ENCODE data around the gene LRP10. TPM values are rescaled to one million over a fixed set of nuclear protein-coding genes. Genes with fewer than 3 reads are reported as not detected.
A peak's percentile ranks its signal among the peaks of the same experiment; 100 is the strongest.

The LRP10 gene, protein sequence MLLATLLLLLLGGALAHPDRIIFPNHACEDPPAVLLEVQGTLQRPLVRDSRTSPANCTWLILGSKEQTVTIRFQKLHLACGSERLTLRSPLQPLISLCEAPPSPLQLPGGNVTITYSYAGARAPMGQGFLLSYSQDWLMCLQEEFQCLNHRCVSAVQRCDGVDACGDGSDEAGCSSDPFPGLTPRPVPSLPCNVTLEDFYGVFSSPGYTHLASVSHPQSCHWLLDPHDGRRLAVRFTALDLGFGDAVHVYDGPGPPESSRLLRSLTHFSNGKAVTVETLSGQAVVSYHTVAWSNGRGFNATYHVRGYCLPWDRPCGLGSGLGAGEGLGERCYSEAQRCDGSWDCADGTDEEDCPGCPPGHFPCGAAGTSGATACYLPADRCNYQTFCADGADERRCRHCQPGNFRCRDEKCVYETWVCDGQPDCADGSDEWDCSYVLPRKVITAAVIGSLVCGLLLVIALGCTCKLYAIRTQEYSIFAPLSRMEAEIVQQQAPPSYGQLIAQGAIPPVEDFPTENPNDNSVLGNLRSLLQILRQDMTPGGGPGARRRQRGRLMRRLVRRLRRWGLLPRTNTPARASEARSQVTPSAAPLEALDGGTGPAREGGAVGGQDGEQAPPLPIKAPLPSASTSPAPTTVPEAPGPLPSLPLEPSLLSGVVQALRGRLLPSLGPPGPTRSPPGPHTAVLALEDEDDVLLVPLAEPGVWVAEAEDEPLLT
- total RNA-seq (99.7 and 104 TPM in 2 replicates), polyA plus RNA-seq (79.2 and 120 TPM in 2 replicates), polyA minus RNA-seq (75.1 and 91.0 TPM in 2 replicates)
- total RNA-seq (2013) = 36.0 TPM

DNA sequence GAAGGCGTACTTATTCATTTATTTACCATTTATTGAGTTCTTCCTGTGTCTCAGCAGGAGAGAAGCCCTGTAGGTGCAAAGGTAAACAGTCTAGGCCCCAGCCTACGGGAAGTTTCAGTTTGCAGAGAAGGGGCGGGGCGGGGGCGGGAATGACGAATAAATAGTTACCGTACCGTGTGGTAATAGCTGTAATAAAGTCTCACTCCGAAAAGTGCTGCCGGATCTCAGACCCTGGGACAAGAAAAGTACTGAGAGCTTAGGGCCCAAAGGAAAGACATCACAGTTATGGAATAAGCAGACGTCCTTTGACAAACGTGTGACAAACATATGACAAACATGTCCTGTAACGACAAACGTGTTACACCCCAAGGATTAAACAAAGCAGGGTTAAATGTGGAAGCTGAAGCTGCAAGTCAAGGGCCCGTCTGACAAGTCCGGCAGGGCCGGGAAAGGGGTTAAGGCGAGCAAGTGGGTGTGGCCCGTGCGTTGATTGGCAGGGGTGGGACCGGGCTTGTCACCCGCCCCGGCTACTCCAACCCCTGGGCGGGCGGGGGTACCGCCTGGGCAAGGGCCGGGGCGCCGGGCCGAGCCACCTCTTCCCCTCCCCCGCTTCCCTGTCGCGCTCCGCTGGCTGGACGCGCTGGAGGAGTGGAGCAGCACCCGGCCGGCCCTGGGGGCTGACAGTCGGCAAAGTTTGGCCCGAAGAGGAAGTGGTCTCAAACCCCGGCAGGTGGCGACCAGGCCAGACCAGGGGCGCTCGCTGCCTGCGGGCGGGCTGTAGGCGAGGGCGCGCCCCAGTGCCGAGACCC is at the start of gene LRP10:
LRP10 (plus strand) TSS at position 517 of the 809 bp plus-strand sequence. CDS start 564 bp downstream, outside the sequence.
- Histone ChIP-seq H3K4me3 (ENCODE audit: control extremely low read depth in 1 of 5, extremely low read depth in 1 of 5, insufficient read depth in 1 of 5, low read depth in 2 of 5, low read length in 4 of 5) (peak within 1 kb of the TSS; percentile 83 to 97 (median 92)), H3K9ac (ENCODE audit: low read length) (peak within 1 kb of the TSS; percentile 96), H3K79me2 (ENCODE audit: control insufficient read depth, insufficient read depth, low read length) (peaks cover 42% of the 10 kb centered on the region), H3K27me3 (replicated peaks in 1 of 4; ENCODE audit: control extremely low read depth in 1 of 4, control insufficient read depth in 3 of 4, insufficient read depth in 4 of 4, low read length in 3 of 4) (no peaks in the 10 kb centered on the region), H3K4me1 (ENCODE audit: control insufficient read depth in 2 of 2, insufficient read depth in 2 of 2, low read length in 2 of 2) (peaks cover 19 to 35% of the 10 kb centered on the region in 2 donors), H3K36me3 (replicated peaks in 1 of 2; ENCODE audit: control extremely low read depth in 1 of 2, control insufficient read depth in 1 of 2, extremely low read depth in 1 of 2, insufficient read depth in 2 of 2, low read length in 1 of 2) (peaks cover 2 to 35% of the 10 kb centered on the region in 2 experiments), H3K9me3 (ENCODE audit: control extremely low read depth in 1 of 3, control insufficient read depth in 2 of 3, insufficient read depth in 1 of 3, low read length in 2 of 3) (no peaks in the 10 kb centered on the region), H3K27ac (ENCODE audit: low read length in 2 of 2) (peak within 1 kb of the TSS; percentile 84 to 88), H4K20me1 (ENCODE audit: control insufficient read depth, insufficient read depth, low read length, poor library complexity, severe bottlenecking) (peaks cover 31% of the 10 kb centered on the region), H2AFZ (ENCODE audit: insufficient read depth, low read depth, low read length, poor library complexity, severe bottlenecking) (peak within 1 kb of the TSS; percentile 76), H3K4me2 (replicated peaks; ENCODE audit: low read depth, low read length, poor library complexity, severe bottlenecking) (peak within 1 kb of the TSS; percentile 85)
- intact Hi-C loops (cut with micrococcal nuclease) = loop anchor here (1.0 to 5.0 kb wide), 10 partner anchors 17 to 315 kb away; partner anchors contain the start of genes AJUBA, DAD1 and RBM23
- POLR2A ChIA-PET = interaction anchor here (0.6 to 4.6 kb wide), 13 partner anchors 10 to 117 kb away, joined by 3 to 61 read pairs (median 4); partner anchors contain the start of genes OXA1L and REM2
- Mint-ChIP-seq H3K4me1 (peaks cover 34% of the 10 kb centered on the region), H3K9me3 (ENCODE audit: insufficient read depth) (no peaks in the 10 kb centered on the region), H3K27me3 (no peaks in the 10 kb centered on the region), H3K27ac (peak within 1 kb of the TSS; percentile 98), H3K4me3 (peak within 1 kb of the TSS; percentile 96)
- ATAC-seq (ENCODE audit: low read depth) (peak; percentile 81), DNase-seq (peak; percentile 88)
- WGBS (ENCODE audit: insufficient coverage) = under 1% methylated on average over 48 of the region's 50 CpGs
- CTCF ChIA-PET = interaction anchor here (0.5 to 7.9 kb wide), 30 partner anchors 9 to 486 kb away, joined by 3 to 111 read pairs (median 6); partner anchors contain the start of genes AJUBA, CDH24, DAD1 and HAUS4
- TF ChIP-seq EZH2 (IDR thresholded peaks at IDR 0.05; ENCODE audit: borderline replicate concordance, insufficient read depth, low read depth, low read length, poor library complexity, severe bottlenecking) = no peak
- TF ChIP-seq, protein P1, sequence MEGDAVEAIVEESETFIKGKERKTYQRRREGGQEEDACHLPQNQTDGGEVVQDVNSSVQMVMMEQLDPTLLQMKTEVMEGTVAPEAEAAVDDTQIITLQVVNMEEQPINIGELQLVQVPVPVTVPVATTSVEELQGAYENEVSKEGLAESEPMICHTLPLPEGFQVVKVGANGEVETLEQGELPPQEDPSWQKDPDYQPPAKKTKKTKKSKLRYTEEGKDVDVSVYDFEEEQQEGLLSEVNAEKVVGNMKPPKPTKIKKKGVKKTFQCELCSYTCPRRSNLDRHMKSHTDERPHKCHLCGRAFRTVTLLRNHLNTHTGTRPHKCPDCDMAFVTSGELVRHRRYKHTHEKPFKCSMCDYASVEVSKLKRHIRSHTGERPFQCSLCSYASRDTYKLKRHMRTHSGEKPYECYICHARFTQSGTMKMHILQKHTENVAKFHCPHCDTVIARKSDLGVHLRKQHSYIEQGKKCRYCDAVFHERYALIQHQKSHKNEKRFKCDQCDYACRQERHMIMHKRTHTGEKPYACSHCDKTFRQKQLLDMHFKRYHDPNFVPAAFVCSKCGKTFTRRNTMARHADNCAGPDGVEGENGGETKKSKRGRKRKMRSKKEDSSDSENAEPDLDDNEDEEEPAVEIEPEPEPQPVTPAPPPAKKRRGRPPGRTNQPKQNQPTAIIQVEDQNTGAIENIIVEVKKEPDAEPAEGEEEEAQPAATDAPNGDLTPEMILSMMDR (IDR thresholded peaks at IDR 0.05) = no peak
